Adrenal gland (tissue), 12 donors: ENCODE measurements around the gene CR1L. TPM values are rescaled to one million over a fixed set of nuclear protein-coding genes. Genes with fewer than 3 reads are reported as not detected.

Source experiments
- DNase-seq, 7 donors: peaks; one replicate each; pipeline ENCODE4 v3.0.0-alpha.2; 2019 to 2020
- H3K27ac ChIP-seq, 5 donors: fragments of 200-600 bp; sonication (generic) in 4 of 5; 1 replicate in 3 of 5; 2 replicates in 2 of 5; pipeline versions ENCODE4 v1.5.1 to v1.8.0; 2016 to 2020; ENCODE audit warnings: mild to moderate bottlenecking in 1 of 5
- H3K27me3 ChIP-seq: fragments of 200-600 bp; 2 replicates; pipeline ENCODE4 v1.8.0; 2021
- H3K36me3 ChIP-seq, 2 donors: fragments of 200-600 bp; replicated peaks in 1 of 2; 1 replicate in 1 of 2; 2 replicates in 1 of 2; pipeline versions ENCODE4 v1.5.1 to v1.8.0; 2018 to 2022
- H3K4me1 ChIP-seq, 2 donors: fragments of 200-600 bp; replicated peaks in 1 of 2; 1 replicate in 1 of 2; 2 replicates in 1 of 2; pipeline versions ENCODE4 v1.5.1 to v1.8.0; 2018 to 2021
- H3K4me3 ChIP-seq, 4 donors: fragments of 200-600 bp; sonication (generic) in 3 of 4; one replicate each; pipeline ENCODE4 v1.5.1; 2016 to 2018
- H3K9me3 ChIP-seq, 3 donors: fragments of 200-600 bp; sonication (generic) in 1 of 3; replicated peaks in 1 of 3; 1 replicate in 2 of 3; 2 replicates in 1 of 3; pipeline versions ENCODE4 v1.5.1 to v1.8.0; 2016 to 2021
- POLR2A ChIP-seq, 2 donors: fragments of 450-650 bp; IDR thresholded peaks; one replicate each; pipeline ENCODE4 v1.6.1; 2017; ENCODE audit warnings: antibody characterized with exemption in 2 of 2, mild to moderate bottlenecking in 2 of 2, moderate library complexity in 1 of 2
- whole genome bisulfite sequencing, 4 donors: extraction: QIAGEN DNeasy Blood & Tissue Kit in 2 of 4; methylation state at CpG; one replicate each; pipeline versions ENCODE4 v1.1.5 to v1.1.7; 2013 to 2017; 5-methylcytosine and 5-hydroxymethylcytosine counted together
- intact Hi-C, 2 donors: fragments of 100-400 bp; cut with DNase I; formaldehyde crosslinking; loops; one replicate each; pipeline versions ENCODE4 v1.14.1 to v1.15.0; 2022 to 2023
- polyA plus RNA-seq, 3 donors: library from polyadenylated mRNA; stranded (reverse); fragments of 200-250 nt in 2 of 3; fragments of 350-450 nt in 1 of 3; fragmentation: Illumina TruSeq in 1 of 3; extraction: RNeasy Lipid Tissue Mini Kit (QIAGEN cat#74804) in 1 of 3; gene quantifications; one replicate each; pipeline ENCODE4 v1.2.3, GENCODE V29; 2013 to 2014
- total RNA-seq, 9 donors: library from RNA; depleted of rRNA in 4 of 9; stranded (reverse); fragments of >200 nt in 4 of 9; fragments of 120-200 nt in 1 of 9; fragmentation: NEBNext Ultra II Directional in 1 of 9; extraction: Animal tissue kit (Norgen Biotek cat#: 25700) in 1 of 9; gene quantifications; one replicate each; pipeline versions ENCODE4 v1.1.0 to v1.2.4, GENCODE V29; 2013 to 2023
- TF ChIP-seq, protein P1 (sequence below), 6 experiments: fragments of 450-650 bp in 4 of 6; fragments of 200-600 bp in 2 of 6; sonication (generic) in 1 of 6; IDR thresholded peaks; 1 replicate in 5 of 6; 2 replicates in 1 of 6; pipeline versions ENCODE4 v1.5.1 to v1.8.0; 2016 to 2021; ENCODE audit warnings: antibody characterized with exemption in 6 of 6, mild to moderate bottlenecking in 2 of 6, moderate library complexity in 1 of 6
- donor health status: healthy with polysubstance abuse.
- donor health status: Bipolar disorder and iron deficiency.
- donor health status: DM: yes; HTN: yes; CAD: no.
- donor health status: DM: no; HTN: no; CAD: no.
- donor health status: DM: no; HTN: no; CAD: no.
- donor health status: DM: yes; HTN: yes; CAD: no.

CR1L gene
- total and polyA plus RNA-seq, 12 donors = 0.23 to 0.81 (median 0.53) TPM; not detected in 4

GRCh38 chr1:207626972-207627337 is 18.0 kb upstream of the CR1L start:
- TF ChIP-seq POLR2A (IDR thresholded peaks at IDR 0.05) = no peak
- TF ChIP-seq, protein P1, sequence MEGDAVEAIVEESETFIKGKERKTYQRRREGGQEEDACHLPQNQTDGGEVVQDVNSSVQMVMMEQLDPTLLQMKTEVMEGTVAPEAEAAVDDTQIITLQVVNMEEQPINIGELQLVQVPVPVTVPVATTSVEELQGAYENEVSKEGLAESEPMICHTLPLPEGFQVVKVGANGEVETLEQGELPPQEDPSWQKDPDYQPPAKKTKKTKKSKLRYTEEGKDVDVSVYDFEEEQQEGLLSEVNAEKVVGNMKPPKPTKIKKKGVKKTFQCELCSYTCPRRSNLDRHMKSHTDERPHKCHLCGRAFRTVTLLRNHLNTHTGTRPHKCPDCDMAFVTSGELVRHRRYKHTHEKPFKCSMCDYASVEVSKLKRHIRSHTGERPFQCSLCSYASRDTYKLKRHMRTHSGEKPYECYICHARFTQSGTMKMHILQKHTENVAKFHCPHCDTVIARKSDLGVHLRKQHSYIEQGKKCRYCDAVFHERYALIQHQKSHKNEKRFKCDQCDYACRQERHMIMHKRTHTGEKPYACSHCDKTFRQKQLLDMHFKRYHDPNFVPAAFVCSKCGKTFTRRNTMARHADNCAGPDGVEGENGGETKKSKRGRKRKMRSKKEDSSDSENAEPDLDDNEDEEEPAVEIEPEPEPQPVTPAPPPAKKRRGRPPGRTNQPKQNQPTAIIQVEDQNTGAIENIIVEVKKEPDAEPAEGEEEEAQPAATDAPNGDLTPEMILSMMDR (IDR thresholded peaks at IDR 0.05) = no peak
- Histone ChIP-seq H3K27ac (no peak overlapping the region), H3K36me3 (no peaks in the 10 kb centered on the region), H3K4me3 (no peak overlapping the region), H3K4me1 (no peaks in the 10 kb centered on the region), H3K9me3 (no peaks in the 10 kb centered on the region), H3K27me3 (no peaks in the 10 kb centered on the region)
- WGBS, 4 donors = 87 to 97% (median 95%) methylated on average over 1 of the region's 1 CpG
- no peak for DNase-seq
- intact Hi-C loops = no loop called here

- H3K9me3 ChIP-seq = no peaks in the 10 kb centered on the region
- WGBS, 4 donors = 86 to 95% (median 89%) methylated on average over 2 of the region's 2 CpGs
- intact Hi-C loops = no loop called here
- H3K4me3 ChIP-seq = no peak overlapping the region
- H3K27ac ChIP-seq = no peak overlapping the region
- H3K27me3 ChIP-seq = no peaks in the 10 kb centered on the region
- DNase-seq = no peak
- no peaks in the 10 kb centered on the region for H3K36me3 ChIP-seq
- no peaks in the 10 kb centered on the region for H3K4me1 ChIP-seq
- no peak for TF ChIP-seq POLR2A (IDR thresholded peaks at IDR 0.05)
- TF ChIP-seq, protein P1 (IDR thresholded peaks at IDR 0.05) = no peak
Measured at GRCh38 chr1:207627496-207627895, 17.4 kb upstream of the CR1L start.

GRCh38 chr1:207628776-207629175 is 16.2 kb upstream of the CR1L start:
- TF ChIP-seq, protein P1 (IDR thresholded peaks at IDR 0.05) = no peak
- no peak for TF ChIP-seq POLR2A (IDR thresholded peaks at IDR 0.05)
- Histone ChIP-seq H3K4me3 (no peak overlapping the region), H3K36me3 (no peaks in the 10 kb centered on the region), H3K27ac (no peak overlapping the region), H3K27me3 (no peaks in the 10 kb centered on the region), H3K9me3 (no peaks in the 10 kb centered on the region), H3K4me1 (no peaks in the 10 kb centered on the region)
- WGBS, 4 donors = 38 to 45% (median 44%) methylated on average over 5 of the region's 5 CpGs
- no peak for DNase-seq
- intact Hi-C loops = no loop called here

GRCh38 chr1:207631137-207631536 is 13.8 kb upstream of the CR1L start:
- TF ChIP-seq, protein P1 (IDR thresholded peaks at IDR 0.05) = no peak
- H3K4me3 ChIP-seq = no peak overlapping the region
- H3K27me3 ChIP-seq = no peaks in the 10 kb centered on the region
- H3K9me3 ChIP-seq = no peaks in the 10 kb centered on the region
- no peaks in the 10 kb centered on the region for H3K4me1 ChIP-seq
- intact Hi-C loops = no loop called here
- no peak for DNase-seq
- no peak overlapping the region for H3K27ac ChIP-seq
- 38 to 67% (median 58%) methylated on average over 1 of the region's 1 CpG for WGBS, 4 donors
- H3K36me3 ChIP-seq = no peaks in the 10 kb centered on the region
